ENCODE measurements around the gene GTF2F1.

DNA sequence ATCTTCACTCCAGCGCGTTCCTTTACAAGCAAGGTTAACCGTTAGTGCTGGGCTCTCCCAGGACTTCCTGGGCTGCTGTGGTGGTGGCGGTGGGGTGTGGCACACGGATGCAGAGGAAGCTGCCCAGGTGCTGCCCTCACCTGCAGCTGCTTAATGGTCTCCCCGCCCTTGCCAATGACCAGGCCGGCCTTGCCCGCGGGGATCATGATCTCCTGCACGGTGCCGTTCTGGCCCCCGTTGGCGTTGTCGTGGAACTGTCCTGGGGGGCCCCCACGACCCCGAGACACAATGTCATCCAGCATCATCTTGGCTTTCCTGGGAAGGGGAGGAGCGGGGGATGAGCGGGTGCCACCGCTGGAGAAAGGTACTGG, 25.6 kb upstream of the GTF2F1 start:
- TF ChIP-seq GABPA (IDR thresholded peaks at IDR 0.05; ENCODE audit: low read depth) (no peak), ZNF274 (IDR thresholded peaks at IDR 0.05; ENCODE audit: insufficient read depth, insufficient read length) (no peak), EP300 (IDR thresholded peaks at IDR 0.05; ENCODE audit: borderline replicate concordance in 1 of 2, control insufficient read depth in 1 of 2, low read depth in 2 of 2, low read length in 2 of 2) (no peak), BACH1 (IDR thresholded peaks at IDR 0.05; ENCODE audit: borderline replicate concordance) (no peak), NRF1 (conservative IDR thresholded peaks at IDR 0.05; ENCODE audit: low read depth, low read length) (no peak), HDGF (IDR thresholded peaks at IDR 0.05) (no peak), ZNF217 (IDR thresholded peaks at IDR 0.05) (no peak), GATAD2B (conservative IDR thresholded peaks at IDR 0.05; ENCODE audit: low read depth) (no peak), SMARCA5 (IDR thresholded peaks at IDR 0.05) (no peak), EZH2 (IDR thresholded peaks at IDR 0.05; ENCODE audit: borderline replicate concordance, control insufficient read depth, low read depth, low read length) (no peak), FOS (IDR thresholded peaks at IDR 0.05; ENCODE audit: borderline replicate concordance, extremely low read depth, insufficient read length) (no peak), CREM (IDR thresholded peaks at IDR 0.05; ENCODE audit: low read depth) (no peak)
- TF ChIP-seq, protein P1, sequence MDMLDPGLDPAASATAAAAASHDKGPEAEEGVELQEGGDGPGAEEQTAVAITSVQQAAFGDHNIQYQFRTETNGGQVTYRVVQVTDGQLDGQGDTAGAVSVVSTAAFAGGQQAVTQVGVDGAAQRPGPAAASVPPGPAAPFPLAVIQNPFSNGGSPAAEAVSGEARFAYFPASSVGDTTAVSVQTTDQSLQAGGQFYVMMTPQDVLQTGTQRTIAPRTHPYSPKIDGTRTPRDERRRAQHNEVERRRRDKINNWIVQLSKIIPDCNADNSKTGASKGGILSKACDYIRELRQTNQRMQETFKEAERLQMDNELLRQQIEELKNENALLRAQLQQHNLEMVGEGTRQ (IDR thresholded peaks at IDR 0.05; ENCODE audit: borderline replicate concordance, low read depth, low read length), result no peak
- TF ChIP-seq, protein P2, sequence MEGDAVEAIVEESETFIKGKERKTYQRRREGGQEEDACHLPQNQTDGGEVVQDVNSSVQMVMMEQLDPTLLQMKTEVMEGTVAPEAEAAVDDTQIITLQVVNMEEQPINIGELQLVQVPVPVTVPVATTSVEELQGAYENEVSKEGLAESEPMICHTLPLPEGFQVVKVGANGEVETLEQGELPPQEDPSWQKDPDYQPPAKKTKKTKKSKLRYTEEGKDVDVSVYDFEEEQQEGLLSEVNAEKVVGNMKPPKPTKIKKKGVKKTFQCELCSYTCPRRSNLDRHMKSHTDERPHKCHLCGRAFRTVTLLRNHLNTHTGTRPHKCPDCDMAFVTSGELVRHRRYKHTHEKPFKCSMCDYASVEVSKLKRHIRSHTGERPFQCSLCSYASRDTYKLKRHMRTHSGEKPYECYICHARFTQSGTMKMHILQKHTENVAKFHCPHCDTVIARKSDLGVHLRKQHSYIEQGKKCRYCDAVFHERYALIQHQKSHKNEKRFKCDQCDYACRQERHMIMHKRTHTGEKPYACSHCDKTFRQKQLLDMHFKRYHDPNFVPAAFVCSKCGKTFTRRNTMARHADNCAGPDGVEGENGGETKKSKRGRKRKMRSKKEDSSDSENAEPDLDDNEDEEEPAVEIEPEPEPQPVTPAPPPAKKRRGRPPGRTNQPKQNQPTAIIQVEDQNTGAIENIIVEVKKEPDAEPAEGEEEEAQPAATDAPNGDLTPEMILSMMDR (IDR thresholded peaks at IDR 0.05 in 2 of 3, conservative IDR thresholded peaks at IDR 0.05 in 1 of 3; ENCODE audit: control insufficient read depth in 2 of 3, extremely low read depth in 1 of 3, insufficient read depth in 1 of 3, low read depth in 3 of 3, low read length in 3 of 3), result no peak
